Heart right ventricle (tissue), 16 donors: Measurements from ENCODE around the gene KIAA1328. TPM values are rescaled to one million over a fixed set of nuclear protein-coding genes. Genes with fewer than 3 reads are reported as not detected.

ENCODE experiments used
- ATAC-seq, 8 donors: fragments of 200-7000 bp; cut with Tn5 transposase; one replicate each; pipeline ENCODE4 v1.9.1; 2020; ENCODE audit warnings: mild to moderate bottlenecking in 8 of 8, moderate library complexity in 8 of 8, moderate number of reproducible peaks in 1 of 8
- DNase-seq, 2 donors: peaks; one replicate each; pipeline ENCODE4 v3.0.0-alpha.2; 2020
- H3K27ac ChIP-seq, 10 donors: fragments of 200-600 bp; sonication (generic) in 2 of 10; one replicate each; pipeline versions ENCODE4 v1.5.0 to v1.8.0; 2020 to 2022; ENCODE audit warnings: mild to moderate bottlenecking in 3 of 10
- H3K27me3 ChIP-seq, 7 donors: fragments of 200-600 bp; one replicate each; pipeline ENCODE4 v1.8.0; 2021 to 2022; ENCODE audit warnings: mild to moderate bottlenecking in 2 of 7
- H3K36me3 ChIP-seq, 9 donors: fragments of 200-600 bp; sonication (generic) in 1 of 9; one replicate each; pipeline versions ENCODE4 v1.5.0 to v1.8.0; 2020 to 2022; ENCODE audit warnings: mild to moderate bottlenecking in 2 of 9
- H3K4me1 ChIP-seq, 9 donors: fragments of 200-600 bp; sonication (generic) in 1 of 9; one replicate each; pipeline versions ENCODE4 v1.5.0 to v1.8.0; 2020 to 2022; ENCODE audit warnings: mild to moderate bottlenecking in 4 of 9
- H3K4me3 ChIP-seq, 10 donors: fragments of 200-600 bp; sonication (generic) in 2 of 10; one replicate each; pipeline versions ENCODE4 v1.5.0 to v1.8.0; 2020 to 2022; ENCODE audit warnings: mild to moderate bottlenecking in 7 of 10, moderate library complexity in 2 of 10
- H3K9me3 ChIP-seq, 11 donors: fragments of 200-600 bp in 10 of 11; sonication (generic) in 2 of 11; one replicate each; pipeline versions ENCODE4 v1.5.0 to v1.8.0; 2013 to 2022; ENCODE audit warnings: mild to moderate bottlenecking in 2 of 11, control low read depth in 1 of 11, moderate library complexity in 1 of 11
- WGBS, 2 donors: extraction: QIAGEN DNeasy Blood & Tissue Kit; methylation state at CpG; one replicate each; pipeline ENCODE4 v1.1.7; 2013; ENCODE audit warnings: inconsistent platforms in 1 of 2; 5-methylcytosine and 5-hydroxymethylcytosine counted together
- intact Hi-C, 10 donors: fragments of 100-400 bp; cut with DNase I; formaldehyde crosslinking; loops; one replicate each; pipeline versions ENCODE4 v1.11.1 to v1.14.2; 2022
- polyA plus RNA-seq, 2 donors: library from polyadenylated mRNA; stranded (reverse); fragments of 200-250 nt; gene quantifications; one replicate each; pipeline ENCODE4 v1.2.3, GENCODE V29; 2013
- total RNA-seq, 10 donors: library from RNA; stranded (reverse); fragmentation: NEBNext Ultra II Directional in 3 of 10; extraction: Animal tissue kit (Norgen Biotek cat#: 25700) in 3 of 10; gene quantifications; one replicate each; pipeline versions ENCODE4 v1.2.1 to v1.2.4, GENCODE V29; 2021 to 2023
- TF ChIP-seq, protein P1 (sequence below), 9 donors: fragments of 200-600 bp; sonication (generic) in 2 of 9; IDR thresholded peaks; one replicate each; pipeline versions ENCODE4 v1.5.0 to v1.8.0; 2021 to 2022; ENCODE audit warnings: antibody characterized with exemption in 9 of 9, mild to moderate bottlenecking in 5 of 9, moderate library complexity in 1 of 9
- donor health status: Arrhythmogenic right ventricular cardiomyopathy.
- donor health status: ischemic (EF 13 %, LVEDD 7.1; RV severe dilation, severe dysfunction).
- donor health status: healthy with polysubstance abuse.
- donor health status: DM: no; HTN: yes; CAD: no.
- donor health status: DM: no; HTN: no; CAD: no.
- donor health status: ischemic (EF 25% LVEDD 6.9; RV normal size, moderate dysfunction).
- donor health status: ischemic (EF 25% LVEDD 5.7; RV mildly dilated, moderate dysfunction).
- donor health status: healthy.
- donor health status: DM: yes; HTN: yes; CAD: no.
- donor health status: Ischemic cardiomyopathy.
- donor health status: ischemic (EF 35%, LVEDD 5.7; RV mildly dilated, moderate dysfunction).
- donor health status: nonischemic (EF 11% LVEDD 7.7; RV severe dilation, severe dysfunction).
- donor health status: DM: yes; HTN: yes; CAD: no.
- donor health status: PGD.
- donor health status: ischemic (EF 29% LVEDD 5.4; RV normal size, mild dysfunction).
- donor health status: nonischemic (EF 23%, LVEDD 6.1; RV moderate dilation, normal function).

Gene KIAA1328
- total and polyA plus RNA-seq, 12 donors: 1.9 to 6.3 (median 5.1) TPM

DNA sequence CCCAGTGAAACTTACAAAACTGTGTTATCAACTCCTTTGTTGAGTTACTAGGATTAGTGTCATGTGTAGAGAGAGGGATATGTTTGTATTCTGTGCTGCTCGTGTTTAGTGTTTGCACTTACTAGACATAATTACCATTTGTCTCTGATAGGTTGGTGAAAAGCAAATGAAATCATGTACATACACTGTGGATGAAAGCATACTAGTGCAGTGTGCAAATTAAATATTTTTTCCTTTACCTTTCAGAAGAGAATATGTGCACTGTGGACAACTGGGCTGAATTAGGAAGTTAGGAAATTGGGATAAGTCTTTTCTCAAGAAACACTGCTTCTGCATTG, 1.2 kb downstream of the KIAA1328 start:
- H3K36me3 ChIP-seq: peaks cover 0 to 2% (median 0%) of the 10 kb centered on the region in 9 donors
- peaks cover 0 to 30% (median 17%) of the 10 kb centered on the region in 9 donors for H3K4me1 ChIP-seq
- no peaks in the 10 kb centered on the region for H3K9me3 ChIP-seq
- DNase-seq (no peak), ATAC-seq (no peak)
- H3K4me3 ChIP-seq: peak overlapping the region in 7 of 10 donors; percentile 70 to 98 (median 82)
- intact Hi-C loops: no loop called here
- H3K27me3 ChIP-seq: no peaks in the 10 kb centered on the region
- TF ChIP-seq, protein P1, sequence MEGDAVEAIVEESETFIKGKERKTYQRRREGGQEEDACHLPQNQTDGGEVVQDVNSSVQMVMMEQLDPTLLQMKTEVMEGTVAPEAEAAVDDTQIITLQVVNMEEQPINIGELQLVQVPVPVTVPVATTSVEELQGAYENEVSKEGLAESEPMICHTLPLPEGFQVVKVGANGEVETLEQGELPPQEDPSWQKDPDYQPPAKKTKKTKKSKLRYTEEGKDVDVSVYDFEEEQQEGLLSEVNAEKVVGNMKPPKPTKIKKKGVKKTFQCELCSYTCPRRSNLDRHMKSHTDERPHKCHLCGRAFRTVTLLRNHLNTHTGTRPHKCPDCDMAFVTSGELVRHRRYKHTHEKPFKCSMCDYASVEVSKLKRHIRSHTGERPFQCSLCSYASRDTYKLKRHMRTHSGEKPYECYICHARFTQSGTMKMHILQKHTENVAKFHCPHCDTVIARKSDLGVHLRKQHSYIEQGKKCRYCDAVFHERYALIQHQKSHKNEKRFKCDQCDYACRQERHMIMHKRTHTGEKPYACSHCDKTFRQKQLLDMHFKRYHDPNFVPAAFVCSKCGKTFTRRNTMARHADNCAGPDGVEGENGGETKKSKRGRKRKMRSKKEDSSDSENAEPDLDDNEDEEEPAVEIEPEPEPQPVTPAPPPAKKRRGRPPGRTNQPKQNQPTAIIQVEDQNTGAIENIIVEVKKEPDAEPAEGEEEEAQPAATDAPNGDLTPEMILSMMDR (IDR thresholded peaks at IDR 0.05): no peak
- WGBS, 2 donors: 41 to 51% methylated on average over 1 of the region's 1 CpG
- H3K27ac ChIP-seq: no peak overlapping the region

DNA sequence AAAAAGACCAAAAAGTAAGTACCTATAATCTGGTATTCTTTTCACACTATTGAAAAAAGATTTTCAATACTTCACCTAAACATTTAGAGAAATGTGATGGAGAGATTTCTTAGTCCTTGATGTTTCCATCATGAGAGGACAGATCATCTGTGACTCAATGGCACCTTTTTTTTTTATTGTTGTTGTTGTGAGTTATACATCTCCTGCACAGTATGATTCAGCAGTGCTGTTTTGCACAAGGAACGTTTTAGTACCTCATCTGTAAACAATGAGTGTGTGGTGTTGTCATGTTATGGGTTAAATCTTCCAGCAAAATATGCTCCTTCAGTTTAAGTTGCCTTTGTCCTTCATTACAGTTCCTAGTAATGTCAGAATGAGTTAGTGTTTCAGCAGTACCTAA, 2.2 kb downstream of the KIAA1328 start:
- Histone ChIP-seq H3K9me3 (no peaks in the 10 kb centered on the region), H3K27me3 (no peaks in the 10 kb centered on the region), H3K4me3 (no peak overlapping the region), H3K4me1 (peaks cover 0 to 30% (median 17%) of the 10 kb centered on the region in 9 donors), H3K36me3 (peaks cover 0 to 12% (median 0%) of the 10 kb centered on the region in 9 donors), H3K27ac (no peak overlapping the region)
- WGBS, 2 donors: 44 to 64% methylated on average over 1 of the region's 1 CpG
- intact Hi-C loops: no loop called here
- ATAC-seq (no peak), DNase-seq (no peak)
- TF ChIP-seq, protein P1 (IDR thresholded peaks at IDR 0.05): no peak

DNA sequence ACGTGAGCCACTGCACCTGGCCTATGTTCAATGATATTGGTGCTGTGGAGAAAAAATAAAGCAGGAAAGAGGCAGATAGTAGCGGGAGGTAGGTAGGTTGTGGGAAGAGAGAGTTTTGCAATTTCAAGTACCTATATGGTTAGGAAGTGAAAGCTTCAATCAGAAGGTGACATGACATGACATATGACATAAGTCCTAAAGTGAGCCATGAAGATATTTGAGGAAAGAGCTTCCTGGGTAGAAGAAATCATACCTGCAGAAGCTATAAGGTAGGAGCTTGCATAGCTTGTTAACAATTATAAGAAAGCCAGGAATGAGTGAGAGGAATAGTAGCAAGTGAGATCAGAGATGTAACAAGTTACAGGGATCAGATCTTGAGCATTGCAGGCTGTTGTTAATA, 4.2 kb downstream of the KIAA1328 start:
- peaks cover 0 to 1% (median 0%) of the 10 kb centered on the region in 11 donors for H3K9me3 ChIP-seq
- no peak overlapping the region for H3K4me3 ChIP-seq
- intact Hi-C loops: no loop called here
- H3K27me3 ChIP-seq: no peaks in the 10 kb centered on the region
- TF ChIP-seq, protein P1 (IDR thresholded peaks at IDR 0.05): no peak
- peaks cover 0 to 25% (median 15%) of the 10 kb centered on the region in 9 donors for H3K4me1 ChIP-seq
- DNase-seq (no peak), ATAC-seq (no peak)
- H3K36me3 ChIP-seq: peaks cover 0 to 21% (median 4%) of the 10 kb centered on the region in 9 donors
- H3K27ac ChIP-seq: no peak overlapping the region
- WGBS, 2 donors: 92 to 98% methylated on average over 2 of the region's 2 CpGs

DNA sequence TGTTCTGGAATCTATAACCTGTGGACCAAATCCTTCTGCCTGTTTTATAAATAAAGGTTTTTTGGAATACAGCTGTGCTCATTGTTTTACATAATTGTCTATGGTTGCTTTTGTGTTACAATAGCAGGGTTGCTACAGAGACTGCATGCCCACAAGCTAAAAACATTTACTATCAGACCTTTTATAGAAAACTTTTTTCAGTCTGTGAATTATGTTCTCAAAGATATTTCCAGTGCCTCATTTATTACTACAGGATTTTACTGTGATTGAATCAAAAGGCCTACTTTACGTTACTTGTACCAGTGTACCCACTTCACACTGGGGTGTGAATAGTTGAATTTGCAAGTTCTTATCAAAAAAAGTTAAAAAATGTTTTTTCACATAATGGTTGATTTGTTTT, 7.0 kb downstream of the KIAA1328 start:
- no peak overlapping the region for H3K4me3 ChIP-seq
- no peaks in the 10 kb centered on the region for H3K27me3 ChIP-seq
- DNase-seq (no peak), ATAC-seq (no peak)
- peaks cover 0 to 28% (median 4%) of the 10 kb centered on the region in 9 donors for H3K36me3 ChIP-seq
- 92 to 96% methylated on average over 1 of the region's 1 CpG for WGBS, 2 donors
- H3K4me1 ChIP-seq: peaks cover 0 to 11% (median 0%) of the 10 kb centered on the region in 9 donors
- H3K27ac ChIP-seq: no peak overlapping the region
- TF ChIP-seq, protein P1 (IDR thresholded peaks at IDR 0.05): no peak
- H3K9me3 ChIP-seq: peaks cover 0 to 9% (median 0%) of the 10 kb centered on the region in 11 donors
- intact Hi-C loops: no loop called here
